NCI-H510A treated with DMSO at 0.1 percent for 48 hours (cell line): ENCODE measurements around the gene TRIM54.
"Not testable (repeated sequence)": the region's sequence is repeated elsewhere in the genome, so short reads cannot be mapped to it uniquely, and the experiment has no call there.

Source experiments
- DNase-seq: peaks from one replicate; lab custom pipeline; 2025; lab: John Stamatoyannopoulos, UW

The TRIM54 gene

DNA sequence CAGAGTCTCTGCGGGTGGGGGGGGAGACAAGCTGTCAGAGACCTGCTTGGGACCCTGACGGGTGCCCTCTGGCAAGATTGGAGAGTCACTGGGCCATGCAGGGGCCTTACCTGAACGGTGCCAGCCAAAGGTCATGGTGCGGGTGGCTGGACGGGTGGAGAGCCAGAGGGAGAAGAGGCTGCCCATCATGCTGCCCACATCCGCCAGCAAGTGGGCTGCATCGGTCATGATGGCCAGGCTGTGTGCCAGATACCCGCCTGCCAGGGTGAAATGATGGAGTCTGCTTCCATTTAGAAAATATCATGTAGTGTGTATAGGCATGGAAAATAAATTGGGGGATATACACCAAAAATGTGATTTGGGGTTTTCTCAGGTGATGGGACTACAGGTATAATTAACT lies 24.2 kb upstream of the TRIM54 start:
- no peak for DNase-seq

DNA sequence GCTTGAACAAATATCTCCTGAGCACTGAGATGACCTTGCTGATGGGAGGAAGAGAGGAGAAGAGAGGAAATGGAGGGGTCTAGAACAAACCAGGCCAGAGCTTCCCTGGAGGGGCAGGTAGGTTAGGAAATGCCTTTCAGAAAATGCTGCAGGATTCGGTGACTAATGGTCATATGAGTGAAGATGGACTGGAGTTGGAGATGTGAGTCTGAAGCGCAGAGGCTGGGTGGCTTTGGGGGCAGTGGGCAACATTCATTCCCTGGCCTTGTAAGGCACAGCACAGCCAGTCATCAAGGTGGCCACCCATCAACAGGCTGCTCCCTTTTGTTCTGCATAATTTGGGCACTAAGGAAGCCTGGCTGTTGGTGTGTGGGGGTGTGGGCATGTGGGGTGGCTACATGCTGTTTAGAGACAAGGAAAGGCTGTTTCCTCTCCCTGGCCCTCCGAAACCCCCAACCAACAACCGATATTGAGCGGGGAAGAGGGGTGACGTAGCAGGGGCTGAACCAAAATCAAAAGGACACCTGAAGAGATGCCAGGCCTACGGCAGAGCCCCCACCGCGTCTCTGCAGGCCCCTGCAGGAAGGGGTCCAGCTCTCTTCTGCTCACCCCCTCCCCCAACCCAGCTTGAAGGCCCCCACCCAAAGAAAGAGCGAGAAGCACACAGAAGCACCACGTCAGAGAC lies 20.8 kb upstream of the TRIM54 start:
- no peak for DNase-seq

DNA sequence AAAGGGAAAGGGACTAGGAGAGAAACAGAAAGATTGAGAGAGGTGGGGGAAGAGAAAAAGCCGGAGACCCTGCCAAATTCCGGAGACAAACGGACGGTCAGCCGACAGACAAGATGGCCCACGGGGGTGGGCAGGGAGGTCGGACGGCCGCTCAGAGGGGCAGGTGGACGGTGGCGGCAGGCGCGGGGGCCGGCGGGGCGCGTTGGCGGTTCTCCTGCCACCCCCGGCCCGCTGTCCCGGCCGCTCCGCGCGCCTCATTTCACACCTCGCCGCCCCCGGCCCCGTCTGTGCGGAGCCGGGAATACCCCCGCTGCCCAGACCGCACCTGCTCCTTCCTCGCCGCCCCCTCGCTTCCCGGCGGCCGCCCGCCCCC lies 20.3 kb upstream of the TRIM54 start:
- DNase-seq: no peak

DNA sequence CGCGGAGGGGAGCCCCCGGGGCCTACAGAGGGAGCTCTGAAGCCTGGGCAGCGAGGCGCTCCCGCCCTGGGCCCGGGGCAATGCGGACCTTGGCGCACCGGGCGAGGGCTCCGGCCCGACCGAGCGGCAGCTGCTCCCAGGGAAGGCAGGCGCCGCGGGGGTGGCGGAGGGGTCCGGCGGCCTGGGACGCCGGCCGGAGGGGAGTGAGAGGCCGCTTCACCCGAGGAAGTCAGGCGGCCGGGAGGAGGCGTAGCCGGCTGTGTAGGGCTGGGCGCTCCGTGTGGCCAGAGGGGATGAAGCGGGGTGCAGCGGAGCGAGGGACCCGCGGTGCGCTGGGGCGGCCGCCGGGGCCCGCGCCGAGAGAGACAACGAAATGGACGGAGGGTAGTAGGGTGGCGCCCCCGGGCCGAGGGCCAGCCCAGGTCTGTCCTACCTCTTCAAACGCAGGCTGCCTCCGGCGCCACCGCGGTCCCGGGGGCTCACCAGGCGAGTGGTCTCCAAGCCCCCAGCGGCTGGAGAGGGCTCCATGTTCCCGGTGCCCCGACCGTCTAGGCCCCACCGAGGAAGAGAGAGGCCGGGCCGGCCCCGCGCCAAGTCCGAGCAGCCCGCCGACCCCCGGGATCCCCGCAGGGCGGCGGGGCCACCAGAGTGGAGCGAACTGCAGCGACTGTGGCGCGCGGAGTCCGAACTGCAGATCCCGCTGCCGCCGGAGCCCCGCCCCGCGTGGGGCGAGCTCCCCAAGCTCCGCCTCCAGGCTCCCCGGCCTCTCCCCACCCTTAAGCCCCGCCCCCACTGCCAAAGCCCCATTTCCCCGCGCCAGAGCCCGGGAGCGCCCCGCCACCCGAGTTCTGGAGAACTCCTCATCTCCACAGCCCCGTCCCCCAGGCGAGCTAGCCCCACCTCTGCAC lies 19.6 kb upstream of the TRIM54 start, which contains the start of gene SLC30A3:
TSS of gene SLC30A3 (minus strand) at position 669 of the 908 bp plus-strand sequence. CDS start at position 528, 141 bp downstream.
- DNase-seq: peak; percentile 22

DNA sequence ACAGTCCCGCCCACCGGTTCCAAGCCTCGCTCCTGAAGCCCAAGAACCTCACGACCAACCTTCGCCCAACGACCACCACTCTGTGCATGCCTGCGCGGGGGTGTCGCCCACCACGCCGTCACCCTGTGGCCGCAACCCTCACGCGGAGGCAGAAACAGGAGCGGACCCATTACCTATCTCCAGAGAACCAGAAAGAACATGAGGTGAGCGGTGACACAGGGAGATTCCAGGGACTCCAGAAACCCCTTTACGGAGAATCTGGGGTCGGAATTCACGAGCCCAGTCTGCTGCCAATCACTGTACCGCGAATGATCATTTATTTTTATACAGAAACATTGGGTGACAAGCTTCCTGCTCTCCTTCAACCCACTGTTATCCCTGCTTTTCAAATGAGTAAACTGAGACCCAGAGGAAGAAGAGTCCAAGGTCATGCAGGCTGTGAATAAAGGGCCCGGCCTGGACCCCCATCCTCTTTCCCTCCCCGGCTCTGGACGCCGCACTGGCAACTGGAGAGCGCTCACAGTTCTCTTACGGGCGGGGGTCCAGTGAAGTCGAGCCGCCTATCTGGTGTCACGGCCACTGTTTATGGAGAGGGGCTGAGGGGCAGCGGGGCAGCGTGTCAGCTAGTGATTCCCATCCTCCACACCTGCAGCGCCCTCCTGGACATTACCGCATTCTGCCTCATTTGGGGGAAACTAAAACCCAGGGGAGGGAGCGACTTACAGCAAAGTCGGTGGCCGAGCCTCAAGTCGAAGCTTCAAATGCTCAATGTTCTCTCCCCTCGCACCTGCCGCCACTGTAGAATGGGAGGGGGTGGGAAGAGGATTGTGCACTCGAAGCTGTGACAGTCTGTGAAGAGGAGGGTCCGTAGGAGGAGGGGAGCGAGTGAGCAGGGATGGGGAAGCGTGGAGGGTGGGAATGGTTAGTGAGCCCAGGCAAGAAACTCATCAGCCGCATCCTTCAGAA lies 18.7 kb upstream of the TRIM54 start:
- DNase-seq: no peak

DNA sequence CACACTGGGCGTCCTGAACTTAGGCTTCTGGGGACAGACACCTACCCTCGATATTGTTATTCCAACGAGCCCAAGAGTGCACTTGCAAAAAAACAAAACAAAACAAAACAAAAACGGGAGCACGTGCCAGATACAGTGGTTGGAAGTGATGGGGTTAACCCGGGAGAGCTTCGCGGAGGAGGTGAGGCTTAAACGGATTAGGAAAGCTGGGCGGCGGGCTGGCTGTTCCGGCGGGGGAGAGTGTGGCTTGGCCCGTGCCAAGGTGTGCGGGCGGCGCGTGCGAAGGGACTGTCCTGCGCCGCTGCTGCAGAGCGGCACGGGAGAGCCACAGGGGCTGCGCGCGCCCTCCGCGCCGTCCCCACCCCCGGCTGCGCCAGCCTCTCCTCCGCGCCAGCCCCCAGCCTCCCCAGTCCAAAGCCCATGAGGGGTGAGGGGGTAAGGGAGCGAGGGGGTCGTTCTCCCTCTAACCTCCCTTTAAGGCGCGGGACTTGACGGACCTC lies 17.9 kb upstream of the TRIM54 start:
- DNase-seq: no peak

DNA sequence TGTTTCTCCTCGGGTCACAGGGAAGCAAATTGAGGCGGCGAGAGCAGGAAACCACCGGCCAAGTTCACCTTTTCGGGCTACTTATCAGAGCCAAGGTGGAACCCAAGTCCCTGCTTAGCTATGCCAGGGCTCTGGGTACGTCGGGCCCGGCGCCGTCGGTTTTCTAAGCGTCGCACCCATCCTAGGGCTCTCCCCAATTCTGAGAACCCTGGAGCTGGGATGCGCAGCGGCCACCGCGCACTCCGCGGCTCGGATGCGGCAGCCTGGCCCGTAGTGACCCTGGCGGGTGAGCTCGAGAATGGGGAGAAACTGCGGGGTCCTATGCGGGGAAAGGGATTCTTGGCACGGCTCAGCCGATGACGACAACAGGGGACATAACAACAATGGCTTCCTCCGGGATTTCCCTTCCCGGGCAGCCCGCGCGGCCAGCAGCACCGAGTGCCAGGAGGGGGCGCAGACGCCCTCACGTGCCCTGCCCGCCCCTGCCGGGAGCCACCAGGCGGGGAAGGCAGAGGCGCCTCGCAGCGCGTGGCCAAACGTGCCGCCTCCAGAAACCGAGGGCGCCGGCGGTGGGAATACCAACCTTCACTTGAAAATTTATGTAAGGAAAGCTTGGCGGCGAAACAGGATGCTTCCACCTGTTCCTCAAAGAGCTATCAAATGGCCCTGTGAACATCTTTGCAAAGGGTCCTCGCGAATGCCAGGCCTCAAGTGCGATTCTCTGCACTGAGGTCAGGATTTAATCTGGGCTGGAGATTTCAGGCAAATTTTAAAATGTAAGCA lies 17.3 kb upstream of the TRIM54 start:
- DNase-seq: peak; percentile 73

DNA sequence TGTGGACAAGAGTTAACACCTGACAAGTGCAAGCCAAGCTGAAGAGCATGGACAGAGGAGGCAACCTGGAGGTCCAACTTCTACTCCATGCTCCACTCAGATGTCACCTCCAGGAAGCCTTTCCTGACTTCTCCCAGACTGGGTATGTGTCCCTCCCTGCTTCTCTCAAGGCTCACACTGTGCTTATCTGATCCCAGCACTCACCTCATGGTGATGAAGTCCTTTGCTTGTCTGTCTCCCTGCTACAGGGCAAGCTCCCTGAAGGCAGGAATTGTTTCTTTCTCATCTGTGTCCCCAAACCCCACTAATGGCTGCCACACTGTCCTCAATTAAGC lies 16.7 kb upstream of the TRIM54 start:
- DNase-seq: no peak

DNA sequence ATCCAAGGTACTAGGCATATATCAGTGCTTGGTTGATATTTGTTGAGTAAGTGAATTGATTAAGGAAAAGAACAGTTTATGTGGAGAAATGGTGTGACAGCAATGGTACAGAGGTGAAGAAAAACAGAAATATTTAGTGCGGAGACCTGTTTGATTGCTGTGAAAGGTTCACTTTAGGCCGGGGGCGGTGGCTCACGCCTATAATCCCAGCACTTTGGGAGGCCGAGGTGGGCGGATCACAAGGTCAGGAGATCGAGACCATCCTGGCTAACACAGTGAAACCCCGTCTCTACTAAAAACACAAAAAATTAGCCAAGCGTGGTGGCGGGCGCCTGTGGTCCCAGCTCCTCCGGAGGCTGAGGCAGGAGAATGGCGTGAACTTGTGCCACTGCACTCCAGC lies 13.9 kb upstream of the TRIM54 start:
- DNase-seq: not testable (repeated sequence)

DNA sequence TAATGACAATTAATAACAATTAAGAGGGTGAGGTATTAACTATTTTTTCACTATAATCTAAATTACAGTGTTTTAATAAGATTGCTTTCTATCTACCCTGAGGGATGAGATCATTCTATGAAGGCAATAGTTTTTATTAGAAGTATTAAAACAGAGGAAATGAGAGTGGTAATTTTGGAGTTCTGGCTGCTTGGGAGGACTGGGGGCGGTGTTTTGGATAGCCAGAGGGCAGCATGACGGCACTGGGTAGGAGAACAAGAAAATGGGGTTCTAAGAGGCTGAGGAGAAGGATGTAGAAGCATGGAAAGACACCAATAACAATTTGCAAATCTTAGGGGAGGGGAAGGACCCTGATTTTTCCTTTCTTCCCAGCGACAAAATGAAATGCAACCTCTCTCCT lies 12.1 kb upstream of the TRIM54 start:
- no peak for DNase-seq

DNA sequence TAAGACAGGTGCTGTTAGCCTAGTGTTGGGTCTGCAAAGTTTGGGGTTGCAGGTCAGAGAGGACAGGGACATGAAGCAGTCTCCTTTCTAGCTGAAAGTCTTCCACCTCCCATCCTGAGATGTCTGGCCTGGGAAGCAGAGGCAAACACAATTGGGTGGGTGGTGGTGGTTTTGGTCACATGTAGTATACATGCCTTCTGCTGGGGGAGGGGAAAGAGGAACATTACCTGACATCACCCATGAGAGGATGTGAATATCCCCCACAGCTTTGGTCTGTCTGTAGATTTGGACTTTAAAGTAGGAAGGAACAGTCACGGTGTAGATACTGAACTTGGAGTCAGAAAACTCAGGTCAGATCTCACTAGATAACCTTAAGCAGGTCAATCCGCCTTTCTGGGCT lies 11.6 kb upstream of the TRIM54 start:
- no peak for DNase-seq

DNA sequence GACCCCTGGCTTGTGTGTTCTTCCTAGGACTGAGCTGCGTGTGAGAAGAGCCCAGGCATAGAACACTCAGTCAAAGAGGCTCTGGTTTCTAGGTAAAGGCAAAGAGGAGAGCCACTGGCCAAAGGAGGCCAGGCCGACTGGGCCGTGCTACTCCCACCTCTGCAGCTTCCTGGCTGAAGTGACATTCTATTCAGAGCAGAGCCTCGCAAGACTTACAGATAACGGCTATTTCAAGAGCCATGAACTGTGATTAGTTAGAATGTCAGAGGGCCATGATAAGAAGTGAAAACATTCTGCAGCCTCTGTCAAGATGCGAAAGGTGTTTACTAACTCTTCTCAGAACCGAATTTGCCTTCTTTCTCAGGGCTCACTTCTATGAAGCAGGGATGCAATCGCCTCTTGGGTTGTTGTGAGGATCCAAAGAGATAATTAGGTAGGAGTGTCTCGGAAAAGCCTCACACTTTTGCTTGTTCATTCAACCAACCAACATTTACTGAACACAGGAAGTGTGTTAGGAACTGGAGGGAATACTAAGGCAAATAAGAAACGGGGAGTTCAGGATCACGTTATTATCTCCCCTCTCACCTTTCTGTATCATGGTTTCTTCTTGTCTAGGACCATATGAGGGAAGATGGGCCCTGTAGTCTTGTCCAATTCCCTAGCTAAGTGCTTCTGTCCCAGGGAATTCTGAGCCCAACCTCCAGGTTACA lies 10.4 kb upstream of the TRIM54 start:
- DNase-seq: no peak

DNA sequence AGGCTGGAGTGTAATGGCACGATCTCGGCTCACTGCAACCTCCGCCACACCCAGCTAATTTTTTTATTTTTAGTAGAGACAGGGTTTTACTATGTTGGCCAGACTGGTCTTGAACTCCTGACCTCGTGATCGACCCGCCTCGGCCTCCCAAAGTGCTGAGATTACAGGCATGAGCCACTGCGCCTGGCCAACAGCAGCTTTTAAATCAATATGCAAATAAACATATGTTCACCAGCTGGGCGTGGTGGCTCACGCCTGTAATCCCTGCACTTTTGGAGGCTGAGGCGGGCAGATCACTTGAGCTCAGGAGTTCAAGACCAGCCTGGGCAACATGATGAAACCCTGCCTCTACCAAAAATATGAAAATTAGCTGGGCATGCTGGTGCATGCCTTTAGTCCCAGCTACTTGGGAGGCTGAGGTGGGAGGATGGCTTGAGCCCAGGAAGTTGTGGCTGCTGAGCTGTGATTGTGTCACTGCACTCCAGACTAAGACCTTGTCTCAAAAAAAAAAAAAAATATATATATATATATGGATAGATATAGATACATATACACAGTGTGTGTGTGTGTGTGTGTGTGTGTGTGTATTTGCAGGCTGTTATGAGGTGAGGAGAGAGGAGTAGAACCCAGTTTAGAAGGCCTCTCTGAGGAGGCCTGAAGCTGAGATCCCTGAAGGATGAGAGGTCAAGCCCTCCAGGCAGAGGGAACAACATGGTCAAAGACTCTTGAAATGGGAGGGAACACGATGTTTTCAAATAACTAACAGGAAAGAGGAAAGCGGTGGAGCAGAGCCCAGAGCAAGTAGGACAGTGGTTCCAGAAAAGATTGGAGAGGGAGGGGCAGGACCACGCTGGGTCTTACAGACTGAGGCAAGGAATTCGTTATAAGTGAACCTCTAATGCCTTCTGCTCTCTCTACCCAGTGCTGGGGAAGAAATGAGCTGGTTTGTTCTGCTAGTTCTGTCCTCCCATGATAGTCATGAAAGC lies 9.4 kb upstream of the TRIM54 start:
- DNase-seq: not testable (repeated sequence)

DNA sequence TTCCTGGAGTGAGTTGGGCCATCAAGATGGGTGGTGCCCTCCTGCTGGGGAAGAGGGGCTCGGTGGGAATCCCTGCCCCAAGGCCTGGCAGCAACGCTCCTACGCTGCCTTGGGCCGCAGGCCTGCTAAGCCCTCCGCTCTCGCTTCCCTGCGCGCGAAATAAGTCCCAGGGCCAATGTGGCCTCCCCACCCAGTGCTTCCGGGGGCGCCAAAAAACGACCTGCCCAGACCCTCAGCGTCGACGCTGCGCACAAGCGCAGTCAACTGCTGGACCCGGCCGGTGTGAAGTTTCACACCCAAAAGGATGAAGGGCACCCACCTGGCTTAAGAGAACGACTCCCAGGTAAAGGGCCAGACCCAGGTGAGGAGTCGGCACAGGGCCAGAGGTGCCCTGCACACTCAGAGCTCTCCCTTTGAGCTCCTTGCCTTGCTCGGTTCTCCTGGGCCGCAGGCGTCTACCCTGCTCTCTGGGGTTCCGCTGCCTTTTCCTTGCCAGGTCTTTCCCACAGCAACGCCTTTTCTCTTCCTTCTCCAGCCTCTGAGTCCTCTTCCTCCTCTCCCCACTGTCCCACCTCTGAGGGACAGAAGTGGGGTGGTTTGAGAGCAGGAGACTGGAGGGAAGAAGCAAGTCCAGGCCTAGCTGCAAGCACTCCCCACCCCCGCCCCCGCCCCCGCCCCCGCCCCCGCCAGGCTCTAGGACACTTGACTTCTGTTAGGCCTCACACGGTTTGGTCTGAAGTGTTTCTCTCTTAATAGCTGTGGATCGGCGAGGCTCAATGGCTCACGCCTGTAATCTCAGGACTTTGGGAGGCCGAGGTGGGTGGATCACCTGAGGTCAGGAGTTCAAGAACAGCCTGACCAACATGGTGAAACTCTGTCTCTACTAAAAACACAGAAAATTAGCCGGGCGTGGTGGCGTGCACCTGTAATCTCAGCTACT lies 6.7 kb upstream of the TRIM54 start, which contains the start of gene DNAJC5G:
TSS of gene DNAJC5G (plus strand) at position 223 of the 940 bp plus-strand sequence. CDS start 1,296 bp downstream, outside the sequence.
- no peak for DNase-seq

DNA sequence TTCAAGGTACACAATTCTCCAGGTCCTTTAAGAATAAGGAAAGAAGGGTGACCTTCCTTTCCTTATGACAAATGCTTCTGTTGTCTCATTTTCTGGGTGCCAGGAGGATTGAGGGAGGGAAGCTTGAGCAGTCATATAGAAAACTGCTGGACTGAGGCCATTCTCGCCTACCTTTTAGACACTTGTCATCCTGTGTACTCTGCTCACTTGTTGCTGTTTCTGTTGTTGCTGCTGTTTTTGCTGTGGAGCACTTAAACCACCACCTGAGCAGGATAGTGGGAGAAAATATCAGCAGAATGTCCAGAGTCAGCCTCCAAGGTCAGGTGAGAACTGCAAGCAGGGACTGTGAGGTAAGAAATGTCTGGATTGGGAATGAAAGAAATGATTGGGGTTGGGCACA lies 4.2 kb upstream of the TRIM54 start:
- no peak for DNase-seq

DNA sequence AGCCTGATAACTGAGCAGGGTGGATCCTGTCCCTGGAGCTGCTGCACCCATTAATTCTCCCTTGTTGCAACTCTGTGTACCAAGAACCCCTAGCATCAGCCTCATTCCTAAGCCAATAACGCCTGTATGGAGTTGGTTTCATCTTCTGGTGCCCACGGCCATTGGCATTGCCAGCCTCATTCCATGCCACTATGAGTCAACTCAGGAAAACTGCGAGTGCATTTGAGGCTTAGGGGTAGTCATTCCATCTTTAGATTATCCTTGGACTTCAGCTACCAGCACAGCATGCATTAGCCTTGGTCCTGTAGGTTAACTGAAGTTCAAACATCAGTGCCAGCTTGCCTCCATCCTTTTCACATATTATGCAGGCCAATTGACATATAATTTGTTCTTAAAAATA lies 1.4 kb upstream of the TRIM54 start:
- DNase-seq: no peak

DNA sequence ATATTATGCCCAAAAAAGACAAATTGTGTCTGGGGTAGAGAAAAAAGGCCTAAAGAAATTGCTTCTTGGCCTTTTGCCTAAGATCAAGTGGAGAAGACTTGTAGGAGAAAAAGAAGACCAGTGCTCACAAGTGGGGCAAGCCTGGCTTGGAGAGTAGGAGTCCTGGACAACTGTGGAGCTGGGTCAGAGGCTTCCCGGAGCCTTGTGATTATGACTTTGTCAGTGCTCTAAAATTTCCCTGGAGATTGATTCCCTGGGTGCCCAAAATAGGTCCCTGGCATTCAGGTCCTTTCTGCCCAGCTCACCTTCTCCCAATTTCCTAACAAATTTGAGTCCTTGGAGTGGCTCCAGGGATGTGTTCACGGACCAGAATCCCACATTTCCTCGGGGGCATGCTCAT lies 787 bp upstream of the TRIM54 start:
- no peak for DNase-seq

DNA sequence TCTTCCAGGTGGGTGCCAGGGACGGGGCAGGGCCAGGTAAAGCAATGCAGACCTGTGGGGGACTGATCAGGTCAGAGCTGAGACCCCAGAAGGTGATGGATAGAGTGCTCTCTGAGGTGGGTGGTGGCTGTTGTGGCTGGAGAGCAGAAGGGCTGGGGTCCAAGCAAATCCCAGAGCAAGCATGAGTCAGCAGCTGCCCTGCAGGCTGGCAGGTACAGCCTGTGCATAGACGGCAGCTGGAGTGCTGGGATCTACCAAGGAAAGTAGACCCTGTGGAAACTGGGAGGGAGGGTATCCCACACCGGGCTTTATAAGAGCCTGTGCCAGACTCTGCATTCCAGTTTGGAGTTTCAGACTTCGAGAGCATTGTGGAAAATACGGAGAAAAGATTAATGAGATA lies 663 bp downstream of the TRIM54 start:
- DNase-seq: no peak
